Fibroblast of the aortic adventitia (primary cell): ENCODE results near the gene ARHGEF19. TPM values are rescaled to one million over a fixed set of nuclear protein-coding genes. Genes with fewer than 3 reads are reported as not detected.

Source experiments
- DNase-seq: peaks from one replicate; pipeline ENCODE4 v3.0.0-alpha.2; 2010; ENCODE audit warnings: low read depth
- H3K4me3 ChIP-seq: 2 replicates; pipeline ENCODE4 v1.5.1; 2011; ENCODE audit warnings: low read depth, mild to moderate bottlenecking, control low read depth, low read length, moderate library complexity
- total RNA-seq: library from RNA; depleted of rRNA; stranded (reverse); fragments of >200 nt; gene quantifications from 2 replicates; pipeline ENCODE4 v1.2.3, GENCODE V29; 2012; ENCODE audit warnings: low replicate concordance
- TF ChIP-seq, protein P1 (sequence below): IDR thresholded peaks from 2 replicates; pipeline ENCODE4 v1.5.1; 2011; ENCODE audit warnings: mild to moderate bottlenecking, low read length, control low read depth, inconsistent platforms; ENCODE audit not compliant: insufficient read depth

Gene ARHGEF19
- total RNA-seq, 1 donor, result 2.8 TPM

DNA sequence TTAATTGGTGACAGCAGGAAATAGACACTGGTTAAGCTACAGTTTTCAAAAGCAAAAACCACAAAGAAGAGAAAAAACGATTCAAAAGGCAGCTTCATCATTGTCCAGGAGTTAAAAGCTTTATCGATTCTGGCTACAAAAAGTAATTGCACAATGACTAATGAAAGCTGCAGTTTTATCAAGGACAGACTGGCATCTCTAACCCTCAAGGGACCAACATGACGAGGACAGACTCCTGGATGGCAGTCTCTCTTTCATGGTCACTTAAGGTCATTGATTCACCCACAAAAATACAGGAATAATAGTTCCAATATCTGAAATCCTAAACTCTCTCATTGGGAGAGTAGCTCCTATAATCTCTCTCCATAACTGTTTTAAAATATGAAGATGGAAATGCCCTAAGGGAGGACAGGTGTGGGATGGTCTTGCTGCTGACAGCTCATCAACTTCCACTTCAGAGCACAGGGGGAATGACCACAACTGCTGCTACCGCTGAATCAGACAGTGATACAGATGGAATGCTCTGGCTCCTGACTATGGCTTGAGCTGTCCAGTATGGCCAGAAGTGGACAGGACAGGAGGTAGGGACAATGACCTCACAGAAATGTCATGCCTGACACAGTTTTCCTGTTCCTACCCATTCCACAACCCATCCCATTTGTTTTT is 41.9 kb upstream of the ARHGEF19 start:
- H3K4me3 ChIP-seq, result no peak overlapping the region
- TF ChIP-seq, protein P1, sequence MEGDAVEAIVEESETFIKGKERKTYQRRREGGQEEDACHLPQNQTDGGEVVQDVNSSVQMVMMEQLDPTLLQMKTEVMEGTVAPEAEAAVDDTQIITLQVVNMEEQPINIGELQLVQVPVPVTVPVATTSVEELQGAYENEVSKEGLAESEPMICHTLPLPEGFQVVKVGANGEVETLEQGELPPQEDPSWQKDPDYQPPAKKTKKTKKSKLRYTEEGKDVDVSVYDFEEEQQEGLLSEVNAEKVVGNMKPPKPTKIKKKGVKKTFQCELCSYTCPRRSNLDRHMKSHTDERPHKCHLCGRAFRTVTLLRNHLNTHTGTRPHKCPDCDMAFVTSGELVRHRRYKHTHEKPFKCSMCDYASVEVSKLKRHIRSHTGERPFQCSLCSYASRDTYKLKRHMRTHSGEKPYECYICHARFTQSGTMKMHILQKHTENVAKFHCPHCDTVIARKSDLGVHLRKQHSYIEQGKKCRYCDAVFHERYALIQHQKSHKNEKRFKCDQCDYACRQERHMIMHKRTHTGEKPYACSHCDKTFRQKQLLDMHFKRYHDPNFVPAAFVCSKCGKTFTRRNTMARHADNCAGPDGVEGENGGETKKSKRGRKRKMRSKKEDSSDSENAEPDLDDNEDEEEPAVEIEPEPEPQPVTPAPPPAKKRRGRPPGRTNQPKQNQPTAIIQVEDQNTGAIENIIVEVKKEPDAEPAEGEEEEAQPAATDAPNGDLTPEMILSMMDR, result no peak
- DNase-seq, result no peak

DNA sequence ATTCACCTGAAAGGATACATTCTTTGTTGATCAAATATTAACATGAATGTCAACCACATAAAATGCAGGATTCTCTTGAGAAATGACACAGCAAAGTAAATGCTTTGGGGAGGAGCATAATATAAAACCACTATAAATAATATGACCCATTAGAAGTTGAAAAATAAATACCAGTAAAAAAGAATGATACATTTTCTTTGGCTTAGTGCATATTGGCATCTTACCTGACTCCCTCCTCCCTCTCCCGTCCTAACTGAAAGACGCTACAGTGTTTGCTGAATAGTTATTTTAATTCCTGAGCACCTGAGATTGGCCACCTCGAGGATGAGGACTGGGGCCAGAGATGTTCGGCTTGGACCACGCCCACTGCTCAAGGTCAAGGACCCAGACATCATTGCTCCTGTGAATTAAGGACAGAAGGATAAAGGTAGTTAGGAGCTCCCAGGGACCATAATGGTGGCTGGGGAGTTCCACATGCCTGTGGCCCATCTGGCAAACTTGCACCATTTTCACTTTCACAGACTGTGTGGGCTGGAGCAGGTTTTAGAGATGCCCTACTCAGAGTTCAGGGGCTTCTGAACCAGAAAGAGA is 41.0 kb upstream of the ARHGEF19 start:
- no peak overlapping the region for H3K4me3 ChIP-seq
- TF ChIP-seq, protein P1, result no peak
- no peak for DNase-seq

DNA sequence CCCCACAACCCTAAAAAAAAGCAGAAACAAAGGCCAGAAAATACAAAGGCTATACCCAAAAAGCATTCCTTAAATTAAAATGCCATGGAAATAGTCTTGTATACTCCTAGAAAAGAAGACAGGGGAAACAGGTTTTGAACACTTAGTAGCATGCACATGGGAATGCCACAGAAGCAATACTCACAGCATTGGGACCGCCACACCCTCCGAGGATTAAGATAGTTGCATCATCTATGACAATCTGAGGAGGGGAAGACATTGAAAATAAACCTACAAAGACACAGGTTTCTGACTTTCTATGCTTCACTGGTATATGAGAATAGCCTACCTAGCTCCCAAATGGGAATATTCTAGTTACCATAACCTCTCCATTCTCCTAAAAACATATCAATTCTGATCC is 40.5 kb upstream of the ARHGEF19 start:
- TF ChIP-seq, protein P1, result no peak
- DNase-seq, result no peak

DNA sequence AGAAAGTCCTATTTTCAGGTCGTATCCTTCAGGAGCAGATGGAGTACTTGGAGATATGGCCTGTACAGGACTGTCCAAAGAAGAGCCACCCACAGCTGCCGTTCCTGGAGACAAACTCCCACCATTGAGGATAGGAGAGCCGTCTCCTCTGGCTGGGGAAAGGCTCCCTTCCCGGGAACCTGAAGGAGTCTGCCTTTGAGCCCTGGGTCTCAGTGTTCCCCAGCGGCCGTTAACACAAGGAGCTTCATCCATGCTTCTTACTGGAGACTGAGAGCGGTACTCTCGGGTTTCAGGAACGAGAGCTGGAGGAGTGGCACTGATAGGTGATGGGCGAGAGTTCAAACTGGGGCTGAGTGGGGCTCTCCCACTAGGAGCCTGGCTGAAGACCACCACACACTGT is 38.9 kb upstream of the ARHGEF19 start:
- H3K4me3 ChIP-seq, result no peak overlapping the region
- no peak for DNase-seq
- TF ChIP-seq, protein P1, result no peak

More for the DNA sequence above, 40.5 kb upstream of the ARHGEF19 start:
- no peak overlapping the region for H3K4me3 ChIP-seq

DNA sequence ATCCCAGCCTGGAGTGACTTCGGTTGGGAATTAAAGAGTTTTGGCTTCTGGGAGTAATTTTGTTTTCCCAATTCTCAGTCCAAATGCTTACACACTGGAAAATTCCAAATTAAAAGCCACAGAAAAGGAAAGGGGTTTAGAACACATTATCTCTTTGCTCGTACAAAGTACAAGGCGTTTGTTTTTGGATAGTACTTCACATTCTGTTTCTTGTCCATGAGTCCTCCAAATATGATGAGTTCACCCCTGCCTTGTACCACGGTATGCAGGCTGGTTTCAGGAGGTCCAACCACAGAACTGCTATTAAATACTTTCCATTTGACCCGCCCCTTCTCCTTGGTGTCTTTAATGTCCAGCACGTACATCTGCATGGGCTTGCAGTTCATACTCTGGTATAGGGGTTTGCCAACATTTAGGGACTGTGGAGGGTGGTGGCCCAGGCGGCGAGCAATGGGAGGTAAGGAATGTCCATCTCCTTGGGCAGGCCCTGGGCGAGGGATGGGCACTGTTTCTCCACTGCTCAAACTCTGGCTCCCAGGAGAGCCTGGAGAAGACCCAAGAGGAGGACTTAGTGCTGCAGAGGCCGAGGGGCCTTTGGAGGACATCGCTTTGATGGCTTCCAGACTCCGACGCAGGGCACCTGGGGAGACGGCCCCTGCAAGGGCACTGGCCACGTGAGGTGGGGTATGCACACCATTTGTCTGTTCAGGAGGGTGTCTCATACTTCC is 38.2 kb upstream of the ARHGEF19 start:
- DNase-seq, result peak; percentile 48
- TF ChIP-seq, protein P1, result no peak
- no peak overlapping the region for H3K4me3 ChIP-seq

DNA sequence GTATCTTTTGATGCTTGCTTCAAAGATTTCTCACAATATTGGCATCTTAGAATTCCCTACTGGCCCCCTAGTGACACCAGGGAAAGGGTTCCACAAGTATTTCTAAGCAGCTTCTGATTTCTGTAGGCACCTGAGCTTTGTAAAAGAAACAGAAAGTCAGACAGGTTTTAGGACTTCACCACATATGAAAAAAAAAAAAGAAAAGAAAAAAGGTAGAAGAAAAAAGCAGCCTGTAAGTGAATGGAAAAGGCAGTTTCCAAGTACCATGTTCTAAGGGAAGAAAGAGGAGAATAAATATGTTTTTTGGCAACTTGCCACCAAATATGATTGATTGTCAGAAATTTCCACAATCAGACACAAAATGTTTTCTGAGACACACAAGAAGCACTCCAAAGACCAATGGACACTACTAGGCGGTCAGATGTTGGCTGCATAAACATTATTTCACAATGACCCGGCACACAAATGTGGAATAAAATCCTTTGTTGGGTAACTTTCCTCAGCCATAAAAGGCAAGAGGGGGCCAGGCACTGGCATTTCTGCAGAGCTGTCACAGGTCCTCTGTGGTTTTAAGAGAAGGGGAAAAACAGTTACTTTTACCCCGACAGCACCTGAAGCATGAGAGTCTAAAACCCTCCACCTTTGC is 37.3 kb upstream of the ARHGEF19 start:
- TF ChIP-seq, protein P1, result no peak
- peak; percentile 90 for DNase-seq
- H3K4me3 ChIP-seq, result no peak overlapping the region
